Mucosa of descending colon (tissue), 3 donors: ENCODE measurements around the gene GPR132. TPM values are rescaled to one million over a fixed set of nuclear protein-coding genes. Genes with fewer than 3 reads are reported as not detected.

Experiments
- ATAC-seq: fragments of 200-7000 bp; cut with Tn5 transposase; one replicate; pipeline ENCODE4 v1.9.1; 2020; ENCODE audit warnings: mild to moderate bottlenecking, moderate library complexity
- DNase-seq, 3 donors: peaks; one replicate each; pipeline ENCODE4 v3.0.0-alpha.2; 2020
- H3K36me3 ChIP-seq: fragments of 200-600 bp; one replicate; pipeline ENCODE4 v1.8.0; 2021; ENCODE audit warnings: low read depth, mild to moderate bottlenecking
- H3K4me1 ChIP-seq: fragments of 200-600 bp; one replicate; pipeline ENCODE4 v1.8.0; 2021; ENCODE audit warnings: low read depth, mild to moderate bottlenecking
- H3K4me3 ChIP-seq: fragments of 200-600 bp; one replicate; pipeline ENCODE4 v1.8.0; 2021; ENCODE audit warnings: mild to moderate bottlenecking
- H3K9me3 ChIP-seq: fragments of 200-600 bp; one replicate; pipeline ENCODE4 v1.8.0; 2021; ENCODE audit warnings: mild to moderate bottlenecking
- intact Hi-C, 2 donors: fragments of 100-400 bp; cut with DNase I in 1 of 2; cut with micrococcal nuclease in 1 of 2; formaldehyde crosslinking; loops; one replicate each; pipeline versions ENCODE4 v1.11.0 to v1.11.1; 2022; cut with DNase I, micrococcal nuclease
- total RNA-seq, 3 donors: library from RNA; stranded (reverse); fragmentation: NEBNext Ultra II Directional in 2 of 3; extraction: Animal tissue kit (Norgen Biotek cat#: 25700) in 2 of 3; gene quantifications; one replicate each; pipeline versions ENCODE4 v1.2.1 to v1.2.4, GENCODE V29; 2021 to 2023
- TF ChIP-seq, protein P1 (sequence below): fragments of 200-600 bp; IDR thresholded peaks from one replicate; pipeline ENCODE4 v1.8.0; 2022; ENCODE audit warnings: antibody characterized with exemption, mild to moderate bottlenecking
- donor health status: DM: no; HTN: no; CAD: no; lungs with moderate emphysema.
- donor health status: DM: no; HTN: no; CAD: no.
- donor health status: DM: no; HTN: yes; CAD: no.

GPR132 gene
- total RNA-seq, 3 donors from 2014 or later = 1.7 to 4.0 (median 3.1) TPM

DNA sequence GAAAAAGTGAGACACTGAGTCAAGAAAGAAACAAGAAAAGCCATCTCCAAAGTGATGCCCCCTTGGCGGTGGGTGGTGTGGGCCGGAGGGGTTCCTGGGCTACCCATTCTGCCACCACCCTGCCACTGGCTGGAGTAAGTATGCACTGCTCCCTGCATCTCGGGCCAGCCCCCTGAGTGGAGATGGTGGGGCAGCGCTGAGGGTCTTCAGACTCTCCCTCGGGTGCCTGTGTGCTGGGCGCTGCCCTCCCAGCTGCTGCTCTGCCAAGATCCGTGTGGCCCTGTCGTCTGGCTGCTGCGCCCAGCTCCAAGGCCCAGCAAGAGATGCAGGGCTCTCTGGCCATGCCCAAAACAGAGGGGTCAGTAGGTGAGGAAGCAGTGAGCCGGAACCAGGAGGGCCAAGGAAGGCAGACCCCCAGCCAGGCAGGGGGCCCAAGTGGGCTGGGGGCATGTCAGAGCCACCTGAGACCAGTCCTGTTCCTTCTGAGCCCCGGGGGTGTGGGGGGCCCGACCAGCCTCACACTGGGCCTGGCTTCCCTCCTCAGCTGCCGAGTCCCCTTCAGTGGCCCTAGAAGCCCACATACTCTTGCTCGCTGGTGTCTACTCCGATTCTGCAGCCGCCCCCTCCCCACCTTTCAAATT is 5.2 kb downstream of the GPR132 start:
- Histone ChIP-seq H3K4me1 (peaks cover 4% of the 10 kb centered on the region), H3K36me3 (no peaks in the 10 kb centered on the region), H3K9me3 (no peaks in the 10 kb centered on the region), H3K4me3 (no peak overlapping the region)
- TF ChIP-seq, protein P1, sequence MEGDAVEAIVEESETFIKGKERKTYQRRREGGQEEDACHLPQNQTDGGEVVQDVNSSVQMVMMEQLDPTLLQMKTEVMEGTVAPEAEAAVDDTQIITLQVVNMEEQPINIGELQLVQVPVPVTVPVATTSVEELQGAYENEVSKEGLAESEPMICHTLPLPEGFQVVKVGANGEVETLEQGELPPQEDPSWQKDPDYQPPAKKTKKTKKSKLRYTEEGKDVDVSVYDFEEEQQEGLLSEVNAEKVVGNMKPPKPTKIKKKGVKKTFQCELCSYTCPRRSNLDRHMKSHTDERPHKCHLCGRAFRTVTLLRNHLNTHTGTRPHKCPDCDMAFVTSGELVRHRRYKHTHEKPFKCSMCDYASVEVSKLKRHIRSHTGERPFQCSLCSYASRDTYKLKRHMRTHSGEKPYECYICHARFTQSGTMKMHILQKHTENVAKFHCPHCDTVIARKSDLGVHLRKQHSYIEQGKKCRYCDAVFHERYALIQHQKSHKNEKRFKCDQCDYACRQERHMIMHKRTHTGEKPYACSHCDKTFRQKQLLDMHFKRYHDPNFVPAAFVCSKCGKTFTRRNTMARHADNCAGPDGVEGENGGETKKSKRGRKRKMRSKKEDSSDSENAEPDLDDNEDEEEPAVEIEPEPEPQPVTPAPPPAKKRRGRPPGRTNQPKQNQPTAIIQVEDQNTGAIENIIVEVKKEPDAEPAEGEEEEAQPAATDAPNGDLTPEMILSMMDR = no peak
- ATAC-seq = no peak
- intact Hi-C loops = no loop called here
- DNase-seq = peak in 1 of 3 donors; percentile 51

DNA sequence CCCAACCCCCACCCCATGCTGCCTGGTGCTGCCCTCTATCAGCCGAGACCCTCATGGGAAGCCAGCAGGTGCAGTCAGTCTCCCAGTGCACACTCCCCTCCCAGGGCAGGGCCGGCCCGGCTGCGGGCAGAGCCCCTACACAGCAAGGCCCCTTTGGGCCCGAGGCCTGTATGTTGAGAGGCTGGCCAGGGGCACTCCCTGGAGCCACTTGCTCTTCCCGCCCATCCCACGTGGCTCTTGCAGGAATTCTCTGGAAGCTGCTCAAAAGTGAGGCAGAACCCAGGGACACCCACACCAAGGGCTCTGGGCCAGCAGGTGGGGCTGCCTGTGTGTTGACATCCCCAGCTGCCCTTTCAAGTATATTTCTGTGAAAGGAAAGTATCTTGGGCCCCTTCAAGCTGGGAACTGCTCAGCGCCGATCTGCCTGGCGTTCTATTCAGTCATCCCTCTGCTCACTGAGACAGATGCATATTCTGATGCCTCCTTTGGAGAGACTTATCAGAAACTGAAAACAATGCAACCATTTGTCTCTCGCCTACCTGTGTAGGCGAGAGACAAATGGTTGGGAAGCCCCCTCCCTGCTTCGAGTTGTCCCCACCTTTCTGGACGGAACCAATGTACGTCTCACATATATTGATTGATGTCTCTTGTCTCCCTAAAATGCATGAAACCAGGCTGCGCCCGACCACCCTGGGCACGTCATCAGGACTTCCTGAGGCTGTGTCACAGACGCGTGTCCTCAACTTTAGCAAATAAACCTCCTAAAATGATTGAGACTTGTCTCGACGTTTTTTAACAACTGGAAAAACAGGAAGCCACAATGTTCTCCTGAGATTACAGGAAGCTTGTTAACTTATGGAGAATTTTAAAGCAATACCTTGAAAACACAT is 6.0 kb downstream of the GPR132 start:
- ATAC-seq = no peak

DNA sequence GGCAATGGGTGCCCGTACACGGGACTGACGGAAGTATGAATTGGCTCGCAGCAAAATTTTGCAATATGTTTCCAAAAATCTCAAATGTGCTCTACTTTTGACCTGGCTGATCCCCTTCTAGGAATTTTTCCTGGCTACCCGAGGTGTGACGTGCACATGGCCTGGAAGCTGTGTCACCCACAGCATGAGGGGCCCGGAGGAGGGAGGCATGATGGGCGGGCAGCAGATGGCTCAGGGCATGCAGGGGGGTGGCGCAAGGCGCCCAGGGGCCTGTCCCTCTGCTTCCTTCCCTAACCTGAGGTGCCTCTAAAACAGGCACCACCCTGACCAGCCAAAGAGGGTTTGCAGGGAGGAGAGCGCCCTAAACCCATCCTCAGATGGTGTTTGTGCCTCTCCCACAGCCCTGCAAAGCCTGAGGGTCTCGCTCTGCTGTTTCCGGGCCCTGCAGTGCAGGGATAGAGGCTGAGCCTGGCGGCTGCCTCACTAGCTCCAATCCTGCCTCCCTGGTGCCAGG is 6.7 kb downstream of the GPR132 start:
- Histone ChIP-seq H3K9me3 (no peaks in the 10 kb centered on the region), H3K4me3 (no peak overlapping the region), H3K36me3 (no peaks in the 10 kb centered on the region), H3K4me1 (peaks cover 4% of the 10 kb centered on the region)
- DNase-seq = peak in 1 of 3 donors; percentile 50
- TF ChIP-seq, protein P1 = no peak
- ATAC-seq = no peak
- intact Hi-C loops = no loop called here

More for the DNA sequence above, 6.0 kb downstream of the GPR132 start:
- DNase-seq = peak in 1 of 3 donors; percentile 59
- H3K4me3 ChIP-seq = no peak overlapping the region
- H3K36me3 ChIP-seq = no peaks in the 10 kb centered on the region
- peaks cover 4% of the 10 kb centered on the region for H3K4me1 ChIP-seq
- intact Hi-C loops = no loop called here
- TF ChIP-seq, protein P1 = no peak
- H3K9me3 ChIP-seq = no peaks in the 10 kb centered on the region

DNA sequence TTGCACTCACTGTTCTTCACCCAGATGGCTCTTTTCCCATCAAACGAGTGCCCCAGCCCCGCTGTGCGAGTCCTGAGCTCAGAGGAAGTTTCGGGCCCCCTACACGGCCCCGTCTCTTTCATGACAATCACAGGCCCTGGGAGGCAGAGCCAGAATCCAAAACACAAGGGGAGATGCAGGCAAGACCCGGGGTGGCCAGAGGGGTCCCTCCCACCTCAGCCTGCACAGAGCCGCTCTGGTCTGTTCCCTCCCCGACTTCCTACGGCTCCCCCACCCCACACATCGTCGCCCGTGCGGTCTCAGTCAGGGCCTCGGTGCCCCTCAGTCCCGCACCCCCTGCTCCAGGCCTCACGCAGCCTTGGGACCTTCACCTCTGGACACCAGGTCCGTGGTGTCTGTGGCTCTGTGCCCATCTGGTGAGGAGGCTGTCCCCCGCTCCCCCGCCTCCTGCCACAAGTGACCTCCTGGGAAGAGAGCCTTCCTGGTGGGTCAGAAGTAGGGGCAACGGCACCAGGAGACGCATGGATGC is 8.9 kb downstream of the GPR132 start:
- intact Hi-C loops = no loop called here
- DNase-seq (no peak), ATAC-seq (no peak)
- Histone ChIP-seq H3K36me3 (no peaks in the 10 kb centered on the region), H3K4me1 (peaks cover 4% of the 10 kb centered on the region), H3K4me3 (no peak overlapping the region), H3K9me3 (no peaks in the 10 kb centered on the region)
- TF ChIP-seq, protein P1 = no peak

DNA sequence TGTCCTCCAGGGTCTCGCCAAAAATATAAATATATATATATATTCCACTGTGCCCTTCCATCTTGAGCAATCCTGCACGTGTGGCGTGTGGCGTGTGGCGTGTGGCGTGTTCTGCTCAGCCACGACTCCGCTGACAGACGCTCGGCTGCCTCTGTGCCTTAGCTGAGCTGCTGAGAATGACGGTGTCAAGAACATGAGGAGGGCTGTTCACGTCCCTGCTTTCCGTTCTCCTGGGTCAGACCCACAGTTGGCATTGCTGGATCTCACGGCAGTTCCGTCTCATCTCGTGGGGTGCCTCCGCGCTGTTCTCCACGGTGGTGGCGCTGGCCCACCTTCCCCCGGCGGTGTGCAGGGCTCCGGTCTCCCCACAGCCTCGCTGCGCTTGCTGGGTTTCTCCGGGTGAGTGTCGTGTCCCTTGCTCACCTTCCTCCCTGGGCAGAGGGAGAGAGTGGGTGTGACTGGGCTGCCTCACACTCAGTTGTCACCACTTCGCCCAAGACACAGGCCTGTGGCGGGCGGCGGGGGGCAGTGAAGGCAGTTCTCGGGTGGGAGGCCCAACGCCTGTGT is 9.4 kb downstream of the GPR132 start:
- ATAC-seq (no peak), DNase-seq (peak in 1 of 3 donors; percentile 22)
- Histone ChIP-seq H3K4me1 (peaks cover 4% of the 10 kb centered on the region), H3K36me3 (no peaks in the 10 kb centered on the region), H3K4me3 (no peak overlapping the region), H3K9me3 (no peaks in the 10 kb centered on the region)
- TF ChIP-seq, protein P1 = no peak
- intact Hi-C loops = no loop called here
